IMR-90 (cell line): ENCODE measurements around the gene GOLGA8N. TPM values are rescaled to one million over a fixed set of nuclear protein-coding genes. Genes with fewer than 3 reads are reported as not detected.

Experiments used
- ATAC-seq: fragments of 200-7000 bp; cut with Tn5 transposase; 2 replicates; pipeline ENCODE4 v1.9.1; 2020; ENCODE audit warnings: low read depth, mild to moderate bottlenecking, moderate library complexity
- BruUV-seq: library from RNA; stranded (reverse); fragments of 400-500 nt; replicated peaks from 2 replicates; lab custom pipeline; 2021; lab: Mats Ljungman, UMichigan
- CTCF ChIA-PET: fragments of 300-600 bp; formaldehyde crosslinking; extraction: SDS; loops from one replicate; lab custom pipeline; 2021; ENCODE audit warnings: antibody characterized with exemption; lab: Yijun Ruan, JAX
- POLR2A ChIA-PET: fragments of 300-600 bp; sonication (Branson Sonifier 250); formaldehyde crosslinking; loops from one replicate; lab custom pipeline; 2022; ENCODE audit warnings: antibody characterized with exemption; ENCODE audit not compliant: unreplicated experiment; lab: Charles Lee
- DNase-seq: peaks from one replicate; pipeline ENCODE4 v3.0.0; 2013
- H2AFZ ChIP-seq: replicated peaks from 2 replicates; pipeline ENCODE3; 2013; ENCODE audit warnings: low read length, mild to moderate bottlenecking; ENCODE audit not compliant: poor library complexity
- H2AK5ac ChIP-seq: 2 replicates; pipeline ENCODE4 v1.6.1; 2013; ENCODE audit warnings: low read depth, low read length, inconsistent platforms
- H2AK9ac ChIP-seq: replicated peaks from 2 replicates; pipeline ENCODE3; 2013; ENCODE audit warnings: mild to moderate bottlenecking, low read depth, low read length, moderate library complexity; ENCODE audit not compliant: poor library complexity
- H2BK120ac ChIP-seq: 2 replicates; pipeline ENCODE4 v1.6.1; 2013; ENCODE audit warnings: low read depth, low read length, inconsistent platforms
- H2BK15ac ChIP-seq: 3 replicates; pipeline ENCODE4 v1.6.1; 2013; ENCODE audit warnings: low read depth, low read length, inconsistent platforms
- H2BK20ac ChIP-seq: 2 replicates; pipeline ENCODE4 v1.6.1; 2013; ENCODE audit warnings: low read depth, mild to moderate bottlenecking, inconsistent platforms, low read length, moderate library complexity
- H2BK5ac ChIP-seq: 2 replicates; pipeline ENCODE4 v1.6.1; 2013; ENCODE audit warnings: mild to moderate bottlenecking, low read depth, low read length, inconsistent platforms; ENCODE audit not compliant: poor library complexity, severe bottlenecking
- H3K14ac ChIP-seq: replicated peaks from 2 replicates; pipeline ENCODE4 v1.6.1; 2013; ENCODE audit warnings: low read depth, low read length, inconsistent platforms
- H3K18ac ChIP-seq: 2 replicates; pipeline ENCODE4 v1.6.1; 2013; ENCODE audit warnings: low read depth, low read length, control low read depth
- H3K23ac ChIP-seq: 2 replicates; pipeline ENCODE4 v1.6.1; 2013; ENCODE audit warnings: low read depth, low read length, inconsistent platforms
- H3K27ac ChIP-seq: 2 replicates; pipeline ENCODE4 v1.5.1; 2013; ENCODE audit warnings: mild to moderate bottlenecking, control low read depth, low read length; ENCODE audit not compliant: insufficient read depth
- H3K27me3 ChIP-seq: 2 replicates; pipeline ENCODE4 v1.6.1; 2013; ENCODE audit warnings: low read length; ENCODE audit not compliant: control insufficient read depth, insufficient read depth
- H3K36me3 ChIP-seq: 2 replicates; pipeline ENCODE4 v1.6.1; 2013; ENCODE audit warnings: low read length, mixed read lengths; ENCODE audit not compliant: control insufficient read depth, insufficient read depth
- H3K4ac ChIP-seq: 2 replicates; pipeline ENCODE4 v1.6.1; 2013; ENCODE audit warnings: low read depth, low read length, inconsistent platforms
- H3K4me1 ChIP-seq: 2 replicates; pipeline ENCODE4 v1.6.1; 2013; ENCODE audit warnings: low read length, mixed read lengths; ENCODE audit not compliant: control insufficient read depth, insufficient read depth
- H3K4me2 ChIP-seq: 2 replicates; pipeline ENCODE4 v1.6.1; 2013; ENCODE audit warnings: low read depth, mild to moderate bottlenecking, control low read depth, low read length, moderate library complexity
- H3K4me3 ChIP-seq: 2 replicates; pipeline ENCODE4 v1.5.1; 2013; ENCODE audit warnings: low read depth, mild to moderate bottlenecking, control low read depth, low read length, moderate library complexity; ENCODE audit not compliant: insufficient read depth
- H3K56ac ChIP-seq: 2 replicates; pipeline ENCODE4 v1.6.1; 2013; ENCODE audit warnings: low read length, inconsistent platforms; ENCODE audit not compliant: insufficient read depth; ENCODE audit errors: extremely low read depth
- H3K79me1 ChIP-seq, 2 experiments: 2 replicates each; pipeline ENCODE4 v1.6.1; 2013; ENCODE audit warnings: low read length in 2 of 2, inconsistent platforms in 1 of 2, low read depth in 1 of 2
- H3K9ac ChIP-seq: 2 replicates; pipeline ENCODE4 v1.6.1; 2013; ENCODE audit warnings: low read depth, low read length, control low read depth
- H3K9me1 ChIP-seq: 2 replicates; pipeline ENCODE4 v1.6.1; 2013; ENCODE audit warnings: low read length, inconsistent platforms; ENCODE audit not compliant: insufficient read depth
- H3K9me3 ChIP-seq: 2 replicates; pipeline ENCODE4 v1.6.1; 2013; ENCODE audit warnings: low read length; ENCODE audit not compliant: control insufficient read depth, insufficient read depth
- H4K20me1 ChIP-seq: 2 replicates; pipeline ENCODE4 v1.6.1; 2013; ENCODE audit warnings: low read length, inconsistent platforms; ENCODE audit not compliant: insufficient read depth
- H4K5ac ChIP-seq: 2 replicates; pipeline ENCODE4 v1.6.1; 2013; ENCODE audit warnings: mild to moderate bottlenecking, low read depth, low read length, control low read depth
- H4K8ac ChIP-seq, 2 experiments: 2 replicates each; pipeline ENCODE4 v1.6.1; 2013; ENCODE audit warnings: low read depth in 2 of 2, low read length in 2 of 2, control low read depth in 1 of 2, inconsistent platforms in 1 of 2
- H4K91ac ChIP-seq: 2 replicates; pipeline ENCODE4 v1.6.1; 2013; ENCODE audit warnings: low read depth, low read length, inconsistent platforms; ENCODE audit not compliant: insufficient read depth
- CEBPB ChIP-seq: IDR thresholded peaks from 2 replicates; pipeline ENCODE4 v1.6.1; 2012; ENCODE audit warnings: low read depth, low read length, improper control_type of control experiment
- WGBS, 2 experiments: methylation state at CpG; one replicate each; pipeline versions ENCODE4 v1.1.5 to v1.1.7; 2013; ENCODE audit warnings: missing lambda C conversion rate in 2 of 2; ENCODE audit not compliant: insufficient read length in 1 of 2; ENCODE audit errors: extremely low coverage in 2 of 2; 5-methylcytosine and 5-hydroxymethylcytosine counted together
- dilution Hi-C: fragments of 300-500 bp; cut with HindIII; formaldehyde crosslinking; loops from one replicate; pipeline ENCODE4 v1.14.3; 2018; ENCODE audit warnings: low sequenced_read_pairs; ENCODE audit not compliant: unreplicated experiment
- in situ Hi-C: fragments of 300-500 bp; cut with MboI; formaldehyde crosslinking; loops from 3 replicates; pipeline ENCODE4 v1.14.3; 2019; ENCODE audit warnings: low sequenced_read_pairs, inconsistent platforms, mixed read lengths
- intact Hi-C: fragments of 100-400 bp; cut with micrococcal nuclease; formaldehyde crosslinking; loops from 2 replicates; pipeline ENCODE4 v1.10.0; 2022
- polyA plus RNA-seq, 3 experiments: library from polyadenylated mRNA; depleted of rRNA; stranded (reverse); fragments of >200 nt; gene quantifications; 2 replicates each; pipeline ENCODE4 v1.2.3, GENCODE V29; 2012; ENCODE audit warnings: low replicate concordance in 1 of 3
- total RNA-seq: library from RNA; depleted of rRNA; stranded (reverse); fragments of >200 nt; gene quantifications from 2 replicates; pipeline ENCODE4 v1.2.3, GENCODE V29; 2012
- TF ChIP-seq, protein P1 (sequence below): fragments of 150-350 bp; IDR thresholded peaks from 2 replicates; pipeline ENCODE4 v1.6.1; 2017; ENCODE audit warnings: mild to moderate bottlenecking, antibody characterized with exemption, low read length, low read depth

The GOLGA8N gene
- total and polyA plus RNA-seq, 2 of the 4 experiments (the other 2 are of a cell fraction): 0.72 to 1.8 TPM

DNA sequence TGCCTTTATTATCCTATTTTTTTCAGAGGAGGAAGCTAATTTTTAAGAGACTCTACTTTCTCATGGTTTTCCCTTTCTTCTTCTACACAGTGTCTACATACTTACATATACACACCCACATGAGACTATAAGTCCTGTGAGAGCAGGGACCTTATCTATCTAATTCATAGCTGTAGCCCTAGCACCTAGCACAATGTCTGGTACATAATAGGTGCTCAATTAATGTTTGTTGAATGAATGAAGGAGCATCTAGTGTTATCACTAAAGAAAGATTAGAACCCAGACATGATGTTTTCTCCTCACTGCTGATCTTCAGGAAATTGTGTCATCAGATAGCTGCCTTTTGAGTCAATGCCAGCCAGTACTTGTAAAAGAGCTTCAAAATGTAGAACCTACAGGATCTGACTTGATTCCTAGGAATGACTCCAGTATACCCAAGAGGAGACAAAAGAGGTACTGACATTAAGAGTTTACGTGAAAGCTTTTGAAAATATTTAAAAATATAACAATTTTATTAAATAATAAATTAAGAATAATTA lies 50.7 kb downstream of the GOLGA8N start:
- H3K9me3 ChIP-seq: no peaks in the 10 kb centered on the region
- no peak overlapping the region for H2BK120ac ChIP-seq
- no peak overlapping the region for H2AFZ ChIP-seq
- no peaks in the 10 kb centered on the region for H4K20me1 ChIP-seq
- H2AK5ac ChIP-seq: no peak overlapping the region
- H4K91ac ChIP-seq: no peak overlapping the region
- no peak overlapping the region for H3K14ac ChIP-seq
- H3K9ac ChIP-seq: no peak overlapping the region
- no peak overlapping the region for H2BK20ac ChIP-seq
- no peak overlapping the region for H2AK9ac ChIP-seq
- H3K36me3 ChIP-seq: no peaks in the 10 kb centered on the region
- dilution Hi-C loops: no loop called here
- H3K27me3 ChIP-seq: no peaks in the 10 kb centered on the region
- no peak overlapping the region for H3K56ac ChIP-seq
- H3K27ac ChIP-seq: no peak overlapping the region
- no peak overlapping the region for H4K8ac ChIP-seq
- H3K4me2 ChIP-seq: no peak overlapping the region
- H4K5ac ChIP-seq: no peak overlapping the region
- CTCF ChIA-PET: interaction anchor here (1.1 kb wide), 1 partner anchor 19 kb away, joined by 3 read pairs; no protein-coding TSS in a partner anchor
- peaks cover 0 to 12% of the 10 kb centered on the region in 2 experiments; a peak in 2 of 4 replicates for H3K79me1 ChIP-seq
- peaks cover 12% of the 10 kb centered on the region for H3K4me1 ChIP-seq
- WGBS, 2 experiments: no CpG with 5 or more reads among the region's 1 CpG
- intact Hi-C loops: no loop called here
- H3K18ac ChIP-seq: no peak overlapping the region
- in situ Hi-C loops: no loop called here
- peak; percentile 66 for DNase-seq
- H2BK15ac ChIP-seq: no peak overlapping the region
- TF ChIP-seq, protein P1, sequence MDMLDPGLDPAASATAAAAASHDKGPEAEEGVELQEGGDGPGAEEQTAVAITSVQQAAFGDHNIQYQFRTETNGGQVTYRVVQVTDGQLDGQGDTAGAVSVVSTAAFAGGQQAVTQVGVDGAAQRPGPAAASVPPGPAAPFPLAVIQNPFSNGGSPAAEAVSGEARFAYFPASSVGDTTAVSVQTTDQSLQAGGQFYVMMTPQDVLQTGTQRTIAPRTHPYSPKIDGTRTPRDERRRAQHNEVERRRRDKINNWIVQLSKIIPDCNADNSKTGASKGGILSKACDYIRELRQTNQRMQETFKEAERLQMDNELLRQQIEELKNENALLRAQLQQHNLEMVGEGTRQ: no peak
- TF ChIP-seq CEBPB: no peak; the same call in 1 of the 2 replicates
- H3K9me1 ChIP-seq: peaks cover 12% of the 10 kb centered on the region; the same call in 1 of the 2 replicates
- POLR2A ChIA-PET: interaction anchor here (0.6 kb wide), 1 partner anchor 555 kb away, joined by 3 read pairs; no protein-coding TSS in a partner anchor
- H3K4ac ChIP-seq: no peak overlapping the region; the same call in 1 of the 2 replicates
- H2BK5ac ChIP-seq: no peak overlapping the region
- no peak overlapping the region for H3K23ac ChIP-seq
- no peak overlapping the region for H3K4me3 ChIP-seq
- BruUV-seq: no TSS peak
- ATAC-seq: no peak; the same call in 1 of the 2 replicates
